NB4 (cell line): ENCODE results near the gene SLC35G6.

Experiments
- POLR2A ChIP-seq: IDR thresholded peaks from 2 replicates; pipeline ENCODE4 v1.6.1; 2011; ENCODE audit warnings: mild to moderate bottlenecking; ENCODE audit not compliant: insufficient read length; ENCODE audit errors: extremely low read depth
- TF ChIP-seq, protein P1 (sequence below): IDR thresholded peaks from one replicate; pipeline ENCODE4 v1.5.1; 2012; ENCODE audit warnings: low read depth, low read length

DNA sequence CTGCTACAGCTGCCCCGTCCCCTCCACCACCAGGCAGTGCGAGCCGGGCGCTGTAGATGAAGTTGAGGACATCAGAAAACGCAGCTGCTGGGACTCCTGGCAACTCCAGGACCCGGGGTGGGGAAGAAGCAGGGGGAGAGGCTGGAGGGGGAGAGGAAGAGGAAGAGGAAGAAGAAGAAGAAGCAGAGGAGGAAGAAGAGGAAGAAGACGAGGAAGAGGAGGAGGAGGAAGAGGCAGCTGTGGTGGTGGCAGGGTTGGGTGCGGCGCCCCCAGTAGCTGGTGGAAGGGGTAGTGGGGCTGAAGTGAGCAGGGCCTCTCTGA lies 15.0 kb upstream of the SLC35G6 start:
- TF ChIP-seq, protein P1, sequence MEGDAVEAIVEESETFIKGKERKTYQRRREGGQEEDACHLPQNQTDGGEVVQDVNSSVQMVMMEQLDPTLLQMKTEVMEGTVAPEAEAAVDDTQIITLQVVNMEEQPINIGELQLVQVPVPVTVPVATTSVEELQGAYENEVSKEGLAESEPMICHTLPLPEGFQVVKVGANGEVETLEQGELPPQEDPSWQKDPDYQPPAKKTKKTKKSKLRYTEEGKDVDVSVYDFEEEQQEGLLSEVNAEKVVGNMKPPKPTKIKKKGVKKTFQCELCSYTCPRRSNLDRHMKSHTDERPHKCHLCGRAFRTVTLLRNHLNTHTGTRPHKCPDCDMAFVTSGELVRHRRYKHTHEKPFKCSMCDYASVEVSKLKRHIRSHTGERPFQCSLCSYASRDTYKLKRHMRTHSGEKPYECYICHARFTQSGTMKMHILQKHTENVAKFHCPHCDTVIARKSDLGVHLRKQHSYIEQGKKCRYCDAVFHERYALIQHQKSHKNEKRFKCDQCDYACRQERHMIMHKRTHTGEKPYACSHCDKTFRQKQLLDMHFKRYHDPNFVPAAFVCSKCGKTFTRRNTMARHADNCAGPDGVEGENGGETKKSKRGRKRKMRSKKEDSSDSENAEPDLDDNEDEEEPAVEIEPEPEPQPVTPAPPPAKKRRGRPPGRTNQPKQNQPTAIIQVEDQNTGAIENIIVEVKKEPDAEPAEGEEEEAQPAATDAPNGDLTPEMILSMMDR = no peak
- TF ChIP-seq POLR2A = no peak
